ENCODE measurements around the gene CUX1.

DNA sequence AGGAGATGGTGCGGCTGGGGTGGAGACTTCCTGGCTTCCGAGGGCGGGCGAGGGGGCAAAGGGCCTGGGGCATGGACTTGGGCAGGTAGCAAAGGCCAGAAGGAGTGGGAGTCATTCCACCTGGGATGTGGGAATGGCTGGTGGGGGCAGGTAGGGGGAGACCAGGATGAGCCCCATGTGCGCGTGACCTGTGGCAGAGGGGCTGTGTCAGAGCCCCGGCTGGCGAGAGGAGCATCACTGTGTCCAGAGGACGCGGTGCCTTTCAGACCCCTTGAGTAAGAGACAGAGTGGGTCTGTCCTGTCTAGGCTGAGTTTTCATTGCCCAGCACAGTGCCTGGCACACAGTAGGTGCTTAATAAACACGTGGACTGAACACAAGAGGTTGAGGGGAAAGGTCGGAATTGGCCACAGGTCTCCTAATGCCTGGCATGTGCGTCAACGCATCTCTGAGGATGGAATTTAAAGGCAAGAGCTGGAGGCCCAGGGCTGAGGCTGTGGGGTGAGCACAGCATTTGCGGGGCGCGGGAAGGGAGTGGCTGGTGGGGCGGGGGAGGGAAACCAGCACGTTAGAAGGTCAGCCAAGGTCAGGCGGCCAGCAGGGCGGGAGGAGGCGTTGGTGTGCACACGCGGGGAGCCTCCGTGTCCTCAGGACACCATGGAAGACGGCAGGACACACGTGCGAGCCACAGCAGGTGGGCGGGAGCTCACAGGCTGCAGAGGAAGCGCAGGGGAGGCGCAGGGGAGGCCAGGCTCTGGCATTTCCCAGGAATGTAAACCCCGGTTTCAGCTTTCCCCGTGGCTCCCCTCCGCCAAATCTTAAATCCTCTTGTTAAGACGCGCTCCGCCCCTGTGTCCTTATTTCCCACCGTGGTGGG is 51.8 kb downstream of the CUX1 start:
- TF ChIP-seq REST (IDR thresholded peaks at IDR 0.05; ENCODE audit: low read depth) (no peak), RAD21 (IDR thresholded peaks at IDR 0.05; ENCODE audit: low read depth) (peak; percentile 9; the same call in 1 of the 2 replicates), EP300 (IDR thresholded peaks at IDR 0.05; ENCODE audit: borderline replicate concordance) (no peak), ZBTB7A (IDR thresholded peaks at IDR 0.05; ENCODE audit: low read depth) (no peak), CREB1 (IDR thresholded peaks at IDR 0.05; ENCODE audit: low read depth) (no peak), MAX (IDR thresholded peaks at IDR 0.05) (peak; percentile 80), USF1 (IDR thresholded peaks at IDR 0.05) (no peak), TAF1 (IDR thresholded peaks at IDR 0.05; ENCODE audit: low read depth) (no peak), TEAD4 (IDR thresholded peaks at IDR 0.05) (peak; percentile 85), CEBPB (IDR thresholded peaks at IDR 0.05) (no peak)
